GM19324 (cell line): ENCODE measurements around the gene NPY2R.

Source experiments
- ATAC-seq: cut with Tn5 transposase; IDR thresholded peaks from one replicate; pipeline ENCODE4 v1.9.1; 2021; ENCODE audit warnings: mild to moderate bottlenecking, moderate library complexity; ENCODE audit not compliant: unreplicated experiment, low FRiP score

The NPY2R gene

DNA sequence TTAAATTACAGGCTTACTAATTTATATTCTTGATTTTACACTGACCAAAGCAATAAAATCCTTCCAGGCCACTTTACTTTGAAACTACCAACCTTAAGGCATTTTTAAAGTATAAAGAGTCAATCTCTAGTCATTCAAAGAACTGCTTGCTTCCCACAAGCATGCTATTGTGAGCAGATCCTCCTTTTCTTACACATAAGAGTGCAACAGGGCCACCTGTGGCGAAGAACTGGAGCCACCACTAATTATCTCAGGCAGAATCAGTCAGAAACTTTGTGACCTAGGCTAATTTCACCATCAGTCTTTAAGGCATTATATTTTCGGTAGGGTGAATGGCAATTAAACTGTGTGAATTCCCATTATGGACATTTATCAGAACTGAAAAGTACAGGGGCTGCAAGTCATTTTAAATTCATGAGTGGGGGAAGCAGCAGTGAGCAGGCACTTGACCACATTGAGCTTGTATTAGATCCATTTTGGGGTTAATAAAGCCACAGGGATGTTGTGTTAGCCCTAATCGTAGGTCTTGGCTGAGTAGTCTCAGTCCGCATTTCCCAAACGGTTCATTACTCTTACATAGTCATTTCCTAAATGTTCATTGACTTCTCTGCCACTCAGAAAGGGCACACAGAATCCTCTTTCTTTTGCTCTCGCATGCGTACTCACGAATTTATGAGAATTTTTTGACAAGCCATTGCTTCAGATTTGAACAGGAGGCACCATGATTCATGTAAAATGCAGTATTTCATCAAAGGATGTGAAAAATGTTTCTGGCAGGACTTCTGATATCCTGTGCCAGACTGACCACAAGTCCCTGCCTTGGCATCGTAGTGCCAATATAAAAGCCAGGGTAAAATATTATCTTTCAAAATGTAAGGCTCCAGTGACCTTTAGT, 39.8 kb downstream of the NPY2R start:
- ATAC-seq = no peak

DNA sequence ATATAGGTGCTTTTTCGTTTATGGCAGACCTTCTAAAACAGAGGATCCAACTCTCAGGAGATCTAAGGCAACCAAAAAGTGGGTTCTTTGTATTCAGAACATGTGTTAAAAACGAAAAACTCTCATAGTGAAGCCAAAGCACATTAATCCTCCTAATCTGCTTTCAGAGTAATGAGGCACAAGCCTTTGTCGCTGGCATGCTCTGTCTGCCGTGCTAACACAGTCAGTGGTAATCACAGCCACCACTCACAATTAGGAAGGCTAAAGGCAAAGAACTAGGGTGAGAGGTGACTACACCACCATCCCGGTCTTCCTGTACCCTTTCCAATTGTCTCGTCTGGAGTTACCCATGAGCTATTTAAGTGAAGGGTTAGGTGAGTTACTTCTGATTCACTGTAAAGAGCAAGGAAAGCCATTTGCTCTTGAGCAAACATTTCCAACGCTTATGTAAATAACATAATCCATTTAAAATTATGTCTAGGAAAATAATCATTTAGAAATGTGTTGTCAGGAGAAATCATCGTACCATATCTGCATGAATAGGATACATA, 40.7 kb downstream of the NPY2R start:
- ATAC-seq = no peak

DNA sequence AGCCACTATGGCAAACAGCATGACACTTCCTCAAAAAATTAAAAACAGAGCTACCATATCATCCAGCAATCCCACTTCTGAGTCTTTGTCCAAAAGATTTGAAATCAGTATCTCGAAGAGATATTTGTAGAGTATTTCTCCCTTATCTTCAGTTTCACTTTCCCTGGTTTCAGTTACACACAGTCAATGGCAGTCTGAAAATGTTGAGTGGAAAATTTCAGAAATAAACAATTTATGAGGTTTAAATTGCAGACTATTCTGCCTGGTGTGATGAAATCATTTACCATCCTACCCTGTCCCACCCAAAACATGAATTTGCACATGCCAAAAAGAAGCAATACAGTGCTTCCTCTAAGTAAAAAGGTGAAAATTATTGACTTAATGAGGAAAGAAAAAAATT, 43.9 kb downstream of the NPY2R start:
- no peak for ATAC-seq

DNA sequence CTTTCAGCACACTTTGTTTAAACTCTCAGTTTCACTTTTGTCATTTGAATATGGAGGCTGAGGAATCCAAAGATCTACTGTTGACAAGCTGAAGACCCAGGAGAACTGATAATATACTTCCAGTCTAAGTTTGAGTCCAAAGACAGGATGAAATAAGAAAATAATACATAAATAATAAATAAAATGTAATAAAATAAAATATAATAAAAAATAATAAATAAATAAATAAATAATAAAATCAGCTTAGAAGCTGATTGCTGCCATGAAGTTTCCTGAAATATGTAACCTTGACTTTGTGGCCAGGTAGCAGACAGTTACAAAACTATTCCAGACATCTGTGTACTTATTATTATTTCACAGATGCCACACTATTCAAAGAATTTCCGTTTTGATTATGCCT, 55.0 kb downstream of the NPY2R start:
- ATAC-seq = no peak

DNA sequence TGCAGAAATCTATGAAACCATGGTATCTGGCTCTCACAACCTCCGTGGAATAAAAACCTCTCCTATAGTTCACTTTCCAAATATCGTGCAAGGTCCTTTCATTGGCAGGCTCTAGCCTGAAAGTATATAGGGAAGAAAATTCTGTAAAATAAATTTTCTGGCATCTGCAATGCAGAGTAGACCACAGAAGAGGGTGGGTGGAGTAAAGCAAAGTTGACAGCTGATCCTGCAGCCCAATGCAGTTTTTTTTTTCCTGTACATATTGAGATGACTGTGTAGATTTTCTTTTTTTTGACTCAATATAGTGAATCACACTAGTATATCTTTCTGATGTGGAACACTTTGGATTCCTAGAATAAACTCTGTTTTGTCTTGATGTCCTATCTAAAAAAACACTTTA, 56.7 kb downstream of the NPY2R start:
- ATAC-seq = no peak
